PC-3 (cell line): ENCODE measurements around the gene HYDIN. TPM values are rescaled to one million over a fixed set of nuclear protein-coding genes. Genes with fewer than 3 reads are reported as not detected.
A peak's percentile ranks its signal among the peaks of the same experiment; 100 is the strongest.

Source experiments
- ATAC-seq: fragments of 200-7000 bp; cut with Tn5 transposase; 2 replicates; pipeline ENCODE4 v1.9.1; 2020; ENCODE audit warnings: mild to moderate bottlenecking, moderate library complexity
- BruUV-seq: library from RNA; stranded (reverse); fragments of 400-500 nt; replicated peaks from 2 replicates; lab custom pipeline; 2021; lab: Mats Ljungman, UMichigan
- CTCF ChIA-PET: fragments of 300-600 bp; sonication (Branson Sonifier 250); formaldehyde crosslinking; loops from one replicate; lab custom pipeline; 2022; ENCODE audit warnings: antibody characterized with exemption; lab: Charles Lee
- POLR2A ChIA-PET: fragments of 300-600 bp; sonication (Branson Sonifier 250); formaldehyde crosslinking; loops from one replicate; lab custom pipeline; 2022; ENCODE audit warnings: antibody characterized with exemption; ENCODE audit not compliant: unreplicated experiment; lab: Charles Lee
- DNase-seq: peaks from one replicate; pipeline ENCODE4 v3.0.0-alpha.2; 2015
- H2AFZ ChIP-seq: fragments of 300-600 bp; sonication (generic); 2 replicates; pipeline ENCODE4 v1.6.0; 2016; ENCODE audit warnings: antibody characterized with exemption, low read length
- H3F3A ChIP-seq: fragments of 300-600 bp; sonication (generic); one replicate; pipeline ENCODE4 v1.6.0; 2017; ENCODE audit warnings: antibody characterized with exemption, low read length, control low read depth, mild to moderate bottlenecking; ENCODE audit not compliant: unreplicated experiment
- H3K27ac ChIP-seq: fragments of 300-600 bp; sonication (generic); 2 replicates; pipeline ENCODE4 v1.5.1; 2016; ENCODE audit warnings: mild to moderate bottlenecking, low read length
- H3K27me3 ChIP-seq: fragments of 300-600 bp; sonication (generic); 2 replicates; pipeline ENCODE4 v1.6.1; 2016; ENCODE audit warnings: low read length, mixed read lengths
- H3K36me3 ChIP-seq: fragments of 300-600 bp; sonication (generic); 2 replicates; pipeline ENCODE4 v1.6.1; 2016; ENCODE audit warnings: low read depth, mixed run types, low read length, mixed read lengths
- H3K4me1 ChIP-seq: fragments of 300-600 bp; sonication (generic); 2 replicates; pipeline ENCODE4 v1.5.1; 2016; ENCODE audit warnings: low read length; ENCODE audit not compliant: insufficient read depth
- H3K4me2 ChIP-seq: fragments of 300-600 bp; sonication (generic); 2 replicates; pipeline ENCODE4 v1.6.0; 2016; ENCODE audit warnings: low read length
- H3K4me3 ChIP-seq: fragments of 300-600 bp; sonication (generic); 2 replicates; pipeline ENCODE4 v1.5.1; 2016; ENCODE audit warnings: mild to moderate bottlenecking, low read length, mixed read lengths
- H3K79me2 ChIP-seq: fragments of 300-600 bp; sonication (generic); 2 replicates; pipeline ENCODE4 v1.6.1; 2017; ENCODE audit warnings: low read length, mixed read lengths
- H3K9ac ChIP-seq: fragments of 300-600 bp; sonication (generic); 2 replicates; pipeline ENCODE4 v1.6.0; 2016; ENCODE audit warnings: mild to moderate bottlenecking, low read length
- H3K9me2 ChIP-seq: fragments of 300-600 bp; sonication (generic); replicated peaks from 2 replicates; pipeline ENCODE4 v1.6.1; 2016; ENCODE audit warnings: mixed run types, low read length, mixed read lengths
- H3K9me3 ChIP-seq: fragments of 300-600 bp; sonication (generic); 2 replicates; pipeline ENCODE4 v1.6.1; 2016; ENCODE audit warnings: low read length, mixed read lengths
- H4K20me1 ChIP-seq: fragments of 300-600 bp; sonication (generic); 2 replicates; pipeline ENCODE4 v1.6.1; 2016; ENCODE audit warnings: low read length, mixed read lengths
- EZH2 ChIP-seq: fragments of 300-600 bp; sonication (generic); IDR thresholded peaks from one replicate; pipeline ENCODE4 v1.6.1; 2017; ENCODE audit warnings: antibody characterized with exemption, mild to moderate bottlenecking, low read length; ENCODE audit not compliant: unreplicated experiment
- EZH2phosphoT487 ChIP-seq: fragments of 300-600 bp; sonication (generic); IDR thresholded peaks from 2 replicates; pipeline ENCODE4 v1.6.1; 2018; ENCODE audit warnings: mild to moderate bottlenecking, antibody characterized with exemption, low read length, borderline replicate concordance
- intact Hi-C: fragments of 100-400 bp; cut with micrococcal nuclease; formaldehyde crosslinking; loops from 2 replicates; pipeline ENCODE4 v1.9.0; 2023
- total RNA-seq: library from RNA; depleted of rRNA; stranded (reverse); fragments of >200 nt; gene quantifications from 2 replicates; pipeline ENCODE4 v1.2.3, GENCODE V29; 2014
- TF ChIP-seq, protein P1 (sequence below): fragments of 300-600 bp; sonication (generic); conservative IDR thresholded peaks from 2 replicates; pipeline ENCODE4 v1.5.1; 2017; ENCODE audit warnings: antibody characterized with exemption, low read depth, mild to moderate bottlenecking, low read length

The HYDIN gene
- total RNA-seq, 1 experiment from 2014 or later = 0.69 TPM

DNA sequence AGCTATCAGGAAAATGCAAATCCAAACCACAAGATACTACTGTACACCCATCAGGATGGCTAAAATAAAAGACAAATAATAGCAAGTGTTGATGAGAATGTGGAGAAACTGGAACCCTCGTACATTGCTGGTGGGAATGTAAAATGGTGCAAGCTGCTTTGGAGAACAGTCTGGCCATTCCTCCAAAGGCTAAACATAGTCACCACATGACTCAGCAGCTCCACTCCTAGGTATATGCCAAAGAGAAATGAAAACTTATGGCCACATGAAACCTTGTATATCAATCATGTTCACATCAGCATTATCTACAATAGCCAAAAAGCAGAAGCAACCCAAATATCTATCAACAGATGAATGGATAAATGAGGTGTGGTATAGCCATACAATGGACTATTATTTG is 458.0 kb downstream of the HYDIN start:
- Histone ChIP-seq H3K4me2 (no peak overlapping the region), H3K79me2 (no peaks in the 10 kb centered on the region), H2AFZ (no peak overlapping the region), H3K9ac (no peak overlapping the region), H3K9me3 (no peaks in the 10 kb centered on the region), H3K4me1 (peaks cover 16% of the 10 kb centered on the region), H3K27ac (no peak overlapping the region), H3F3A (no peaks in the 10 kb centered on the region), H3K4me3 (no peak overlapping the region), H3K36me3 (peaks cover 8% of the 10 kb centered on the region), H3K9me2 (no peaks in the 10 kb centered on the region), H4K20me1 (no peaks in the 10 kb centered on the region), H3K27me3 (no peaks in the 10 kb centered on the region)
- peak; percentile 12 for DNase-seq
- intact Hi-C loops = loop anchor here (10.0 kb wide), 1 partner anchor 78 kb away; no protein-coding TSS in a partner anchor
- no peak for ATAC-seq
- CTCF ChIA-PET = no interaction called here
- BruUV-seq = no TSS peak
- TF ChIP-seq EZH2 = no peak
- TF ChIP-seq, protein P1, sequence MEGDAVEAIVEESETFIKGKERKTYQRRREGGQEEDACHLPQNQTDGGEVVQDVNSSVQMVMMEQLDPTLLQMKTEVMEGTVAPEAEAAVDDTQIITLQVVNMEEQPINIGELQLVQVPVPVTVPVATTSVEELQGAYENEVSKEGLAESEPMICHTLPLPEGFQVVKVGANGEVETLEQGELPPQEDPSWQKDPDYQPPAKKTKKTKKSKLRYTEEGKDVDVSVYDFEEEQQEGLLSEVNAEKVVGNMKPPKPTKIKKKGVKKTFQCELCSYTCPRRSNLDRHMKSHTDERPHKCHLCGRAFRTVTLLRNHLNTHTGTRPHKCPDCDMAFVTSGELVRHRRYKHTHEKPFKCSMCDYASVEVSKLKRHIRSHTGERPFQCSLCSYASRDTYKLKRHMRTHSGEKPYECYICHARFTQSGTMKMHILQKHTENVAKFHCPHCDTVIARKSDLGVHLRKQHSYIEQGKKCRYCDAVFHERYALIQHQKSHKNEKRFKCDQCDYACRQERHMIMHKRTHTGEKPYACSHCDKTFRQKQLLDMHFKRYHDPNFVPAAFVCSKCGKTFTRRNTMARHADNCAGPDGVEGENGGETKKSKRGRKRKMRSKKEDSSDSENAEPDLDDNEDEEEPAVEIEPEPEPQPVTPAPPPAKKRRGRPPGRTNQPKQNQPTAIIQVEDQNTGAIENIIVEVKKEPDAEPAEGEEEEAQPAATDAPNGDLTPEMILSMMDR = no peak
- POLR2A ChIA-PET = no interaction called here

DNA sequence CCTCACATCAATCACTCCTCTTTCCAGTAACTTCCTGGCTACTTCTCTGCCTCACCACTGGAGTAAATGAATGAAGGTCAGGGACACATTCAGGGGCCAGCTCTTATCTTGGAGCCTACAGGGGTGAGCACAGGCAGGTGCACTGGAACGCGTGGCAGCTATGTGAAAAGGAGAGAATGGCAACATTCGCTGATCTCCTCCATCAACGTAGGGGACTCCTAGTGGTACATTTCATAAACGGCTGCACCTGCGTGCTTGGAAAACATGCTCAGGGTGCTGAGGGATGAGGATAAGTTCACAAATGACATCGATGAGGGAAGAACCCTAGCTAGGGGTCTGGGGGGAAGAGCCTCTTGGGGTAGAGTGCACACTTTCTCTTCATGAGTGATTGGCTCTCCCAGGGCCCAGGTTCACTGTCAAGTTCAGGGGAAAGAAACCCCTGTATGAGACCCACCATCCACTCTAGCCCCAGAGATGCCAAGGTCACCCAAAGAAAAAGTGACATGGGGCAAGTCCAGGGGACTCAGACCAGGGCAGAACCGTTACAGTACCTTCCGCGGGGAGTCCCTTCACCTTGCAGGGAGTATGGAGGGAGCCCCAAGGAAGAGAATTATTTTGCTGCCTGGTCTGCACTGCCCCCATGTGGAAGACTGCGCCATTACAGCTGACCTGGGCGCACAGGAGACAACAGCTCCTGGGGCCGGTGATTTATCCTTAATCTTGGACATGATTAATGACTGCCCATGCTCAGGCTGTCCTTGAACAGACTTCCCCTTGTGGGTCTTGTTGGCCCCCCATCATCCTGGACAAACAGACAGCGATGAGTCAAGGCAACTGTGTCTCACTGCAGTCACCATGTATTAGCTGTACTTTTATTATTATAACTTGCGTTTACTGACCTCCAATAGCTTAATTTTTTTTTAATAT is 459.6 kb downstream of the HYDIN start:
- H3K9ac ChIP-seq = no peak overlapping the region
- no peak overlapping the region for H3K27ac ChIP-seq
- H3K27me3 ChIP-seq = no peaks in the 10 kb centered on the region
- no peak overlapping the region for H2AFZ ChIP-seq
- BruUV-seq = no TSS peak
- no peaks in the 10 kb centered on the region for H3K79me2 ChIP-seq
- DNase-seq = peak; percentile 76
- no peak overlapping the region for H3K4me3 ChIP-seq
- no peak for TF ChIP-seq EZH2
- TF ChIP-seq, protein P1 = peak; percentile 79
- H4K20me1 ChIP-seq = no peaks in the 10 kb centered on the region
- H3F3A ChIP-seq = no peaks in the 10 kb centered on the region
- no peaks in the 10 kb centered on the region for H3K9me3 ChIP-seq
- H3K4me1 ChIP-seq = peaks cover 16% of the 10 kb centered on the region
- H3K4me2 ChIP-seq = no peak overlapping the region
- POLR2A ChIA-PET = interaction anchor here (0.7 kb wide), 1 partner anchor 30 kb away, joined by 8 read pairs; no protein-coding TSS in a partner anchor
- CTCF ChIA-PET = interaction anchor here (0.6 to 1.6 kb wide), 9 partner anchors 9 to 837 kb away, joined by 3 to 7 read pairs (median 4); no protein-coding TSS in a partner anchor
- H3K9me2 ChIP-seq = no peaks in the 10 kb centered on the region
- peak; percentile 89 for ATAC-seq
- H3K36me3 ChIP-seq = peaks cover 8% of the 10 kb centered on the region
- intact Hi-C loops = loop anchor here (2.0 to 10.0 kb wide), 2 partner anchors 56 to 76 kb away; no protein-coding TSS in a partner anchor

DNA sequence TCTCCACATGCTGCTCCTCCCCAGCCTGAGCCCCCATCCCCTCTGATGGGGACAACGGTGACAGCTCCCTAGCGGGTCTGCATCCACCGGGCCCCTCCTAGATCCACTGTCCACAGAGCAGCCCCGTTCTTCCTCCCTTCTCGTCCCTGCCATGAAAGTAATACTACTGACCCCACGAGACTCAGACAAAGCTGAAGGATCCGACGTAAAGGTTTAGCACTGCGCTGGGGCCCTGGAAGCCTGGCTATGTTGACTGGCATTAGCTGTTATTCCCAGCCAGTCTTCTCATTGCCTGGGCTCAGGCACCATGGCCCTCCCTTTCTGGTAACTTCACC is 460.3 kb downstream of the HYDIN start:
- ChIA-PET POLR2A (no interaction called here), CTCF (interaction anchor here (1.6 kb wide), 1 partner anchor 24 kb away, joined by 7 read pairs; no protein-coding TSS in a partner anchor)
- Histone ChIP-seq H3K27ac (no peak overlapping the region), H3K4me3 (no peak overlapping the region), H2AFZ (no peak overlapping the region), H3F3A (no peaks in the 10 kb centered on the region), H3K9me2 (no peaks in the 10 kb centered on the region), H3K27me3 (no peaks in the 10 kb centered on the region), H3K9me3 (no peaks in the 10 kb centered on the region), H3K4me1 (peaks cover 16% of the 10 kb centered on the region), H3K9ac (no peak overlapping the region), H3K79me2 (no peaks in the 10 kb centered on the region), H3K4me2 (no peak overlapping the region), H3K36me3 (peaks cover 8% of the 10 kb centered on the region), H4K20me1 (no peaks in the 10 kb centered on the region)
- intact Hi-C loops = loop anchor here (2.0 to 10.0 kb wide), 2 partner anchors 55 to 75 kb away; no protein-coding TSS in a partner anchor
- BruUV-seq = no TSS peak
- ATAC-seq = no peak
- DNase-seq = no peak
- no peak for TF ChIP-seq EZH2phosphoT487
- TF ChIP-seq, protein P1 = no peak
- no peak for TF ChIP-seq EZH2
